K562 (cell line): ENCODE data around the gene ZKSCAN3.

Source experiments
- CBX2 ChIP-seq: fragments of 200-600 bp; sonication (generic); IDR thresholded peaks from one replicate; pipeline ENCODE4 v1.6.1; 2012; ENCODE audit warnings: mild to moderate bottlenecking, low read length, inconsistent platforms; ENCODE audit not compliant: insufficient read depth, poor library complexity, severe bottlenecking
- EZH2 ChIP-seq: IDR thresholded peaks from 2 replicates; pipeline ENCODE4 v1.6.1; 2012; ENCODE audit warnings: low read depth, mild to moderate bottlenecking, inconsistent platforms, low read length, borderline replicate concordance
- TF ChIP-seq, protein P1 (sequence below): fragments of 250-450 bp; sonication (Bioruptor Pico); IDR thresholded peaks from 2 replicates; pipeline ENCODE4 v1.8.0; 2021; ENCODE audit warnings: borderline replicate concordance, mild to moderate bottlenecking, moderate library complexity; ENCODE audit not compliant: poor library complexity, severe bottlenecking
- TF ChIP-seq, protein P2 (sequence below), 3 experiments: IDR thresholded peaks in 2 of 3; conservative IDR thresholded peaks in 1 of 3; 2 replicates each; pipeline ENCODE4 v1.5.1; 2011 to 2012; ENCODE audit warnings: low read length in 3 of 3, mild to moderate bottlenecking in 3 of 3, control low read depth in 2 of 3, improper control_type of control experiment in 1 of 3, inconsistent platforms in 1 of 3, low read depth in 1 of 3, mixed read lengths in 1 of 3, moderate library complexity in 1 of 3; ENCODE audit not compliant: insufficient read depth in 2 of 3

DNA sequence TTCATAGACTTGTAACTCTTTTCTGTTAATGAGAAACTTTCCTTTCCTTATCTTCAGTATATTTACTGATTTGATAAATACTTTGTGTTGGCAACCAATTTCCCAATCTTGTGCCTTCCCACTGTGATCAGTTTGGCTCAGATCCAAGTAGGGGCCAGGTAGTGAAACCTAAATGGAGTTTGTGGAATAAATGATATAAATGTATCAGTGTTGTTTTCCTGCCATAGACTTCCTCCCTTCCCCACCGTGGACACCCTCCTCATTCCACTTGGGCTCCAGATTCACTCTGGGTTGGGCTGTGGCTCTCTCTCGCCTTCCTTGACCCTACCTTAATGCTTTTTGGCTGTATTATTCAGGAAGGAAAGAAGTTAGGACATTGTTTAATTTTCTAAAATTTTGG lies 1.3 kb downstream of the ZKSCAN3 start:
- TF ChIP-seq, protein P1, sequence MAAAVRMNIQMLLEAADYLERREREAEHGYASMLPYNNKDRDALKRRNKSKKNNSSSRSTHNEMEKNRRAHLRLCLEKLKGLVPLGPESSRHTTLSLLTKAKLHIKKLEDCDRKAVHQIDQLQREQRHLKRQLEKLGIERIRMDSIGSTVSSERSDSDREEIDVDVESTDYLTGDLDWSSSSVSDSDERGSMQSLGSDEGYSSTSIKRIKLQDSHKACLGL (CRISPR knock-in tag) = no peak
- TF ChIP-seq EZH2 (no peak), CBX2 (no peak)
- TF ChIP-seq, protein P2, sequence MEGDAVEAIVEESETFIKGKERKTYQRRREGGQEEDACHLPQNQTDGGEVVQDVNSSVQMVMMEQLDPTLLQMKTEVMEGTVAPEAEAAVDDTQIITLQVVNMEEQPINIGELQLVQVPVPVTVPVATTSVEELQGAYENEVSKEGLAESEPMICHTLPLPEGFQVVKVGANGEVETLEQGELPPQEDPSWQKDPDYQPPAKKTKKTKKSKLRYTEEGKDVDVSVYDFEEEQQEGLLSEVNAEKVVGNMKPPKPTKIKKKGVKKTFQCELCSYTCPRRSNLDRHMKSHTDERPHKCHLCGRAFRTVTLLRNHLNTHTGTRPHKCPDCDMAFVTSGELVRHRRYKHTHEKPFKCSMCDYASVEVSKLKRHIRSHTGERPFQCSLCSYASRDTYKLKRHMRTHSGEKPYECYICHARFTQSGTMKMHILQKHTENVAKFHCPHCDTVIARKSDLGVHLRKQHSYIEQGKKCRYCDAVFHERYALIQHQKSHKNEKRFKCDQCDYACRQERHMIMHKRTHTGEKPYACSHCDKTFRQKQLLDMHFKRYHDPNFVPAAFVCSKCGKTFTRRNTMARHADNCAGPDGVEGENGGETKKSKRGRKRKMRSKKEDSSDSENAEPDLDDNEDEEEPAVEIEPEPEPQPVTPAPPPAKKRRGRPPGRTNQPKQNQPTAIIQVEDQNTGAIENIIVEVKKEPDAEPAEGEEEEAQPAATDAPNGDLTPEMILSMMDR (IDR thresholded peaks at IDR 0.05 in 2 of 3, conservative IDR thresholded peaks at IDR 0.05 in 1 of 3; ENCODE audit: insufficient read depth in 2 of 3, low read depth in 1 of 3, low read length in 3 of 3) = no peak
